Ovary (tissue), 9 donors: Measurements from ENCODE around the gene RNU2-1. TPM values are rescaled to one million over a fixed set of nuclear protein-coding genes. Genes with fewer than 3 reads are reported as not detected.
"Not testable (repeated sequence)": the region's sequence is repeated elsewhere in the genome, so short reads cannot be mapped to it uniquely, and the experiment has no call there.

Experiments used
- DNase-seq, 5 donors: peaks; one replicate each; pipeline ENCODE4 v3.0.0-alpha.2; 2019 to 2020
- H3K27ac ChIP-seq, 2 donors: fragments of 200-600 bp; one replicate each; pipeline versions ENCODE4 v1.5.1 to v1.8.0; 2019 to 2022
- H3K27me3 ChIP-seq: fragments of 200-600 bp; one replicate; pipeline ENCODE4 v1.8.0; 2022
- H3K36me3 ChIP-seq: fragments of 200-600 bp; sonication (generic); one replicate; pipeline ENCODE4 v1.5.1; 2019
- H3K4me1 ChIP-seq: one replicate; pipeline ENCODE4 v1.8.1; 2013; ENCODE audit warnings: mild to moderate bottlenecking, moderate library complexity; ENCODE audit not compliant: insufficient read depth
- H3K4me3 ChIP-seq: fragments of 200-600 bp; sonication (generic); one replicate; pipeline ENCODE4 v1.5.1; 2017
- H3K9me3 ChIP-seq, 2 donors: fragments of 200-600 bp in 1 of 2; sonication (generic) in 1 of 2; one replicate each; pipeline versions ENCODE4 v1.5.1 to v1.8.1; 2013 to 2019; ENCODE audit warnings: mild to moderate bottlenecking in 1 of 2, moderate library complexity in 1 of 2
- CTCF ChIP-seq, 3 donors: fragments of 450-650 bp in 2 of 3; fragments of 200-600 bp in 1 of 3; IDR thresholded peaks; one replicate each; pipeline versions ENCODE4 v1.5.1 to v1.8.0; 2016 to 2022; ENCODE audit warnings: antibody characterized with exemption in 3 of 3, mild to moderate bottlenecking in 1 of 3
- EP300 ChIP-seq: sonication (generic); formaldehyde crosslinking; IDR thresholded peaks from one replicate; pipeline ENCODE4 v1.6.1; 2017; ENCODE audit warnings: antibody characterized with exemption
- POLR2A ChIP-seq: fragments of 450-650 bp; IDR thresholded peaks from one replicate; pipeline ENCODE4 v1.6.1; 2017; ENCODE audit warnings: antibody characterized with exemption, mild to moderate bottlenecking, moderate library complexity
- WGBS, 3 donors: extraction: QIAGEN DNeasy Blood & Tissue Kit in 1 of 3; methylation state at CpG; one replicate each; pipeline versions ENCODE4 v1.1.5 to v1.1.7; 2013 to 2017; 5-methylcytosine and 5-hydroxymethylcytosine counted together
- intact Hi-C, 4 donors: fragments of 100-400 bp; cut with DNase I; formaldehyde crosslinking; loops; one replicate each; pipeline versions ENCODE4 v1.11.0 to v1.15.1; 2022 to 2023
- polyA plus RNA-seq, 2 donors: library from polyadenylated mRNA; stranded (reverse); fragments of 200-250 nt in 1 of 2; fragments of 350-450 nt in 1 of 2; fragmentation: Illumina TruSeq in 1 of 2; extraction: RNeasy Lipid Tissue Mini Kit (QIAGEN cat#74804) in 1 of 2; gene quantifications; one replicate each; pipeline ENCODE4 v1.2.3, GENCODE V29; 2013 to 2014
- small RNA-seq: library from RNA; depleted of rRNA; stranded (forward); fragments of <200 nt; gene quantifications from one replicate; pipeline ENCODE3, GENCODE V24; 2016
- total RNA-seq, 7 donors: library from RNA; depleted of rRNA in 2 of 7; stranded (reverse); fragments of >200 nt in 2 of 7; fragmentation: NEBNext Ultra II Directional in 3 of 7; extraction: Animal tissue kit (Norgen Biotek cat#: 25700) in 3 of 7; gene quantifications; one replicate each; pipeline versions ENCODE4 v1.1.0 to v1.2.4, GENCODE V29; 2016 to 2023
- donor health status: DM: no; HTN: no; CAD: no; lungs with moderate emphysema.
- donor health status: DM: no; HTN: no; CAD: no.
- donor health status: Bipolar disorder and iron deficiency.
- donor health status: DM: yes; HTN: yes; CAD: no.
- donor health status: DM: no; HTN: no; CAD: no.
- donor health status: DM: yes; HTN: yes; CAD: no.

Gene RNU2-1
- total and polyA plus RNA-seq, 9 donors, result 2,710 to 10,212 (median 7,317) TPM; not detected in 4

- no peak overlapping the region for H3K4me3 ChIP-seq
- no peaks in the 10 kb centered on the region for H3K4me1 ChIP-seq
- WGBS, 3 donors, result 57 to 80% (median 61%) methylated on average over 2 of the region's 2 CpGs
- H3K36me3 ChIP-seq, result no peaks in the 10 kb centered on the region
- no peaks in the 10 kb centered on the region for H3K9me3 ChIP-seq
- DNase-seq, result no peak
- H3K27me3 ChIP-seq, result no peaks in the 10 kb centered on the region
- TF ChIP-seq POLR2A (no peak), EP300 (no peak), CTCF (IDR thresholded peaks at IDR 0.05) (no peak)
- H3K27ac ChIP-seq, result no peak overlapping the region
- intact Hi-C loops, result no loop called here
Observed at GRCh38 chr17:43199633-43200032, 34.1 kb downstream of the RNU2-1 start.

DNA sequence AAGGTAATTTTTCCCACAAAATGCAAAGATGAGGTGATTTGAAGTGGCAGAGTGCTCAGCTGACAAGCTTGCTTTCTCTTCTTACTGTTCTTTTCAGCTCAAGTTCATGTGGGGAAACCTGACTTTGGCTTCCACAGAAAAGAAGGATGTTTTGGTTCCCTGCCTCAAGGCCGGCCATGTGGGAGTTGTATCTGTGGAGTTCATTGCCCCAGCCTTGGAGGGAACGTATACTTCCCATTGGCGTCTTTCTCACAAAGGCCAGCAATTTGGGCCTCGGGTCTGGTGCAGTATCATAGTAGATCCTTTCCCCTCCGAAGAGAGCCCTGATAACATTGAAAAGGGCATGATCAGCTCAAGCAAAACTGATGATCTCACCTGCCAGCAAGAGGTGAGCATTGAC is 40.5 kb downstream of the RNU2-1 start:
- intact Hi-C loops, result no loop called here
- H3K4me3 ChIP-seq, result no peak overlapping the region
- TF ChIP-seq CTCF (IDR thresholded peaks at IDR 0.05) (no peak), POLR2A (no peak), EP300 (no peak)
- H3K27me3 ChIP-seq, result no peaks in the 10 kb centered on the region
- peak overlapping the region in 1 of 2 donors; percentile 7 for H3K27ac ChIP-seq
- DNase-seq, result peak in 3 of 5 donors; percentile 33 to 63 (median 46)
- no peaks in the 10 kb centered on the region for H3K9me3 ChIP-seq
- no peaks in the 10 kb centered on the region for H3K4me1 ChIP-seq
- 8 to 40% (median 24%) methylated on average over 5 of the region's 5 CpGs for WGBS, 3 donors
- H3K36me3 ChIP-seq, result no peaks in the 10 kb centered on the region

DNA sequence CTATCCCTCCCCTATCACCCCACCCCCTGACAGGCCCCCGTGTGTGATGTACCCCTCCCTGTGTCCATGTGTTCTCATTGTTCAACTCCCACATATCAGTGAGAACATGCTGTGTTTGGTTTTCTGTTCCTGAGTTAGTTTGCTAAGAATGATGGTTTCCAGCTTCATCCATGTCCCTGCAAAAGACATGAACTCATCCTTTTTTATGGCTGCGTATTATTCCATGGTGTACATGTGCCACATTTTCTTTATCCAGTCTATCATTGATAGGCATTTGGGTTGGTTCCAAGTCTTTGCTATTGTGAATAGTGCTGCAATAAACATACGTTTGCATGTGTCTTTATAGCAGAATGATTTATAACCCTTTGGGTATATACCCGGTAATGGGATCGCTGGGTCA is 47.1 kb downstream of the RNU2-1 start:
- intact Hi-C loops, H3K36me3 ChIP-seq, H3K4me3 ChIP-seq, H3K27me3 ChIP-seq, H3K9me3 ChIP-seq, H3K27ac ChIP-seq, H3K4me1 ChIP-seq, DNase-seq: not testable (repeated sequence)
- 83 to 89% (median 88%) methylated on average over 5 of the region's 5 CpGs for WGBS, 3 donors

DNA sequence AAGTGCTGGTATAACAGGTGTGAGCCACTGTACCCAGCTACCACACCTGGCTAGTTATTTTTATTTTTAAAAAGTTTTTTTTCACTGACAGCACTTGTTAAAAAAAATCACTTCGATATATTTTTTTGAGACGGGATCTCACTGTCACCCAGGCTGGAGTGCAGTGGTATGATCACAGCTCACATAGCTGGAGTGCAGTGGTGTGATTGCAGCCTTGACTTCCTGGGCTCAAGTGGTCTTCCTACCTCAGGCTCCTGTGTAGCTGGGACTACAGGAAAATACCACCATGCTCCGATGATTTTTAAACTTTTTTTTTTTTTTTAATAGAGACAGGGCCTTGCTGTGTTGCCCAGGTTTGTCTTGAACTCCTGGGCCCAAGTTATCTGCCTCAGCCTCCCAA is 49.9 kb downstream of the RNU2-1 start:
- no peak for DNase-seq
- TF ChIP-seq EP300 (no peak), CTCF (IDR thresholded peaks at IDR 0.05) (no peak), POLR2A (no peak)
- Histone ChIP-seq H3K36me3 (no peaks in the 10 kb centered on the region), H3K27me3 (no peaks in the 10 kb centered on the region), H3K27ac (no peak overlapping the region), H3K4me1 (no peaks in the 10 kb centered on the region), H3K9me3 (no peaks in the 10 kb centered on the region), H3K4me3 (no peak overlapping the region)
- WGBS, 3 donors, result 90 to 94% (median 90%) methylated on average over 3 of the region's 3 CpGs
- intact Hi-C loops, result no loop called here

Small RNAs within 50 kb of the gene (small RNA-seq; reads per million reads assigned to genes)
- not detected for gene RF00004
- not detected for gene RNU2-1

Other genes starting within 250 kb of the RNU2-1 start
- 1,000 to 10,000 TPM; 1,130 to 2,473 (median 1,529) TPM for gene RPL27, start 235.6 kb downstream of the RNU2-1 start, total RNA-seq
- gene RPL27, start 235.6 kb downstream of the RNU2-1 start, polyA plus RNA-seq, result 1,000 to 10,000 TPM; 3,204 to 5,312 TPM
- 10 to 100 TPM; 26.3 to 38.3 (median 29.7) TPM for gene IFI35, start 227.2 kb downstream of the RNU2-1 start, total RNA-seq
- gene IFI35, start 227.2 kb downstream of the RNU2-1 start, polyA plus RNA-seq, result 10 to 100 TPM; 13.0 to 39.7 TPM
- 100 to 1,000 TPM; 121 to 421 (median 356) TPM for gene VAT1, start 211.6 kb downstream of the RNU2-1 start, total RNA-seq
- gene VAT1, start 211.6 kb downstream of the RNU2-1 start, polyA plus RNA-seq, result 100 to 1,000 TPM; 217 to 251 TPM
- 10 to 100 TPM in 2 of 7 donors, 1 to 10 TPM in 5; 2.5 to 11.6 (median 6.8) TPM for gene RND2, start 208.7 kb downstream of the RNU2-1 start, total RNA-seq
- gene RND2, start 208.7 kb downstream of the RNU2-1 start, polyA plus RNA-seq, result 1 to 10 TPM; 2.7 to 4.0 TPM
- 1 to 10 TPM; 2.5 to 5.4 (median 4.9) TPM for gene BRCA1, start 108.6 kb downstream of the RNU2-1 start, total RNA-seq
- 1 to 10 TPM; 1.9 to 4.5 TPM for gene BRCA1, start 108.6 kb downstream of the RNU2-1 start, polyA plus RNA-seq
- 10 to 100 TPM; 58.2 to 89.1 (median 78.6) TPM for gene NBR1, start 62.8 kb downstream of the RNU2-1 start, total RNA-seq
- gene NBR1, start 62.8 kb downstream of the RNU2-1 start, polyA plus RNA-seq, result 100 to 1,000 TPM in 1 of 2 donors, 10 to 100 TPM in 1; 60.3 to 124 TPM
- gene TMEM106A, start 22.1 kb downstream of the RNU2-1 start, total RNA-seq, result 10 to 100 TPM in 5 of 7 donors, 1 to 10 TPM in 2; 1.5 to 23.4 (median 15.0) TPM
- gene TMEM106A, start 22.1 kb downstream of the RNU2-1 start, polyA plus RNA-seq, result 10 to 100 TPM in 1 of 2 donors, 1 to 10 TPM in 1; 5.6 to 11.4 TPM
- under 1 TPM in 4 of 7 donors, not detected in 3; 0.27 to 0.57 (median 0.34) TPM for gene CCDC200, start 5.4 kb downstream of the RNU2-1 start, total RNA-seq
- gene CCDC200, start 5.4 kb downstream of the RNU2-1 start, polyA plus RNA-seq, result under 1 TPM in 1 of 2 donors, not detected in 1; 0.12 TPM
- 10 to 100 TPM in 6 of 7 donors, 1 to 10 TPM in 1; 6.2 to 34.1 (median 18.9) TPM for gene ARL4D, start 165.0 kb upstream of the RNU2-1 start, total RNA-seq
- gene ARL4D, start 165.0 kb upstream of the RNU2-1 start, polyA plus RNA-seq, result 10 to 100 TPM; 17.5 to 19.0 TPM
- 10 to 100 TPM; 15.9 to 55.1 (median 37.3) TPM for gene DHX8, start 250.0 kb upstream of the RNU2-1 start, total RNA-seq
- gene DHX8, start 250.0 kb upstream of the RNU2-1 start, polyA plus RNA-seq, result 10 to 100 TPM; 14.6 to 35.4 TPM